ENCODE results near the gene PDZD2.

GRCh38 chr5:32047056-32047455, 408.1 kb downstream of the PDZD2 start:
- no peak for TF ChIP-seq CTCF (IDR thresholded peaks at IDR 0.05)
- no peak for TF ChIP-seq POLR2A (IDR thresholded peaks at IDR 0.05)

All from heart left ventricle (tissue), 13 donors.